ENCODE data around the gene LIN37. TPM values are rescaled to one million over a fixed set of nuclear protein-coding genes. Genes with fewer than 3 reads are reported as not detected.

LIN37 gene
- 10.6 and 18.1 TPM in 2 replicates for total RNA-seq
- 16.1 TPM for polyA plus RNA-seq (2012)

GRCh38 chr19:35748106-35749020, at the start of gene LIN37:
TSS of gene LIN37 (plus strand) at chr19:35748576. CDS start at chr19:35748725, 149 bp downstream.
- peak; percentile 100 for DNase-seq (ENCODE audit: low read depth)

GRCh38 chr19:35702223-35703012, 46.0 kb upstream of the LIN37 start:
- DNase-seq (ENCODE audit: low read depth), result peak; percentile 99

GRCh38 chr19:35703343-35703742, 45.0 kb upstream of the LIN37 start:
- no peak for DNase-seq (ENCODE audit: low read depth)

- no peak for DNase-seq (ENCODE audit: low read depth)
Measured at GRCh38 chr19:35704218-35704617, 44.2 kb upstream of the LIN37 start, which contains the start of gene ZBTB32. TSS of gene ZBTB32 (plus strand) at chr19:35704558. CDS start at chr19:35714627, 10,069 bp downstream.

- DNase-seq (ENCODE audit: low read depth), result no peak
Measured at GRCh38 chr19:35708391-35708790, 40.0 kb upstream of the LIN37 start.

GRCh38 chr19:35710784-35711723, 37.3 kb upstream of the LIN37 start:
- DNase-seq (ENCODE audit: low read depth), result no peak

- DNase-seq (ENCODE audit: low read depth), result no peak
Measured at GRCh38 chr19:35712567-35713505, 35.5 kb upstream of the LIN37 start.

GRCh38 chr19:35713506-35713850, 34.9 kb upstream of the LIN37 start:
- DNase-seq (ENCODE audit: low read depth), result no peak

- DNase-seq (ENCODE audit: low read depth), result no peak
Measured at GRCh38 chr19:35713904-35714495, 34.4 kb upstream of the LIN37 start.

GRCh38 chr19:35714601-35715354, 33.6 kb upstream of the LIN37 start:
- no peak for DNase-seq (ENCODE audit: low read depth)

- DNase-seq (ENCODE audit: low read depth), result no peak
Measured at GRCh38 chr19:35715355-35715809, 33.0 kb upstream of the LIN37 start.

- no peak for DNase-seq (ENCODE audit: low read depth)
Measured at GRCh38 chr19:35715981-35716800, 32.2 kb upstream of the LIN37 start.

GRCh38 chr19:35716801-35717664, 31.3 kb upstream of the LIN37 start:
- DNase-seq (ENCODE audit: low read depth), result peak; percentile 90

- DNase-seq (ENCODE audit: low read depth), result peak; percentile 96
Measured at GRCh38 chr19:35717665-35718344, 30.6 kb upstream of the LIN37 start, which contains the start of gene KMT2B. TSS of gene KMT2B (plus strand) at chr19:35718003. CDS start at chr19:35718019, 16 bp downstream.

- DNase-seq (ENCODE audit: low read depth), result peak; percentile 46
Measured at GRCh38 chr19:35718345-35719041, 29.9 kb upstream of the LIN37 start.
